Natural killer cell (primary cell): ENCODE measurements around the gene VPS18. TPM values are rescaled to one million over a fixed set of nuclear protein-coding genes. Genes with fewer than 3 reads are reported as not detected.

Experiments used
- ATAC-seq, 3 donors: fragments of 150-1000 bp in 2 of 3; fragments of 200-7000 bp in 1 of 3; cut with Tn5 transposase; 1 replicate in 1 of 3; 2 replicates in 2 of 3; pipeline ENCODE4 v1.10.0; 2021; ENCODE audit warnings: mild to moderate bottlenecking in 2 of 3, moderate library complexity in 2 of 3
- DNase-seq, 2 donors: peaks; one replicate each; pipeline versions ENCODE4 v3.0.0 to v3.0.0-alpha.2; 2013 to 2021; ENCODE audit warnings: mixed read lengths in 1 of 2
- H3K27ac ChIP-seq: one replicate; pipeline ENCODE4 v1.5.1; 2013; ENCODE audit warnings: mild to moderate bottlenecking, low read length
- H3K27me3 ChIP-seq: one replicate; pipeline ENCODE4 v1.6.1; 2013; ENCODE audit warnings: low read length; ENCODE audit not compliant: control insufficient read depth, insufficient read depth
- H3K36me3 ChIP-seq: one replicate; pipeline ENCODE4 v1.6.1; 2013; ENCODE audit warnings: low read length; ENCODE audit not compliant: control insufficient read depth, insufficient read depth
- H3K4me1 ChIP-seq: one replicate; pipeline ENCODE4 v1.6.1; 2013; ENCODE audit warnings: low read length; ENCODE audit not compliant: control insufficient read depth, insufficient read depth
- H3K4me3 ChIP-seq: one replicate; pipeline ENCODE4 v1.5.1; 2013; ENCODE audit warnings: low read length
- H3K9me3 ChIP-seq: one replicate; pipeline ENCODE4 v1.6.1; 2013; ENCODE audit warnings: low read length; ENCODE audit not compliant: control insufficient read depth, insufficient read depth
- H3K27ac Mint-ChIP-seq, 2 donors: one replicate each; pipeline ENCODE4 v1.8.0; 2022; ENCODE audit warnings: mild to moderate bottlenecking in 2 of 2, mixed read lengths in 2 of 2, moderate library complexity in 1 of 2
- H3K27me3 Mint-ChIP-seq, 2 donors: one replicate each; pipeline ENCODE4 v1.8.0; 2022; ENCODE audit warnings: low read depth in 2 of 2, mixed read lengths in 2 of 2
- H3K36me3 Mint-ChIP-seq: one replicate; pipeline ENCODE4 v1.8.0; 2022; ENCODE audit warnings: mixed read lengths
- H3K4me1 Mint-ChIP-seq, 2 donors: one replicate each; pipeline ENCODE4 v1.8.0; 2022; ENCODE audit warnings: mixed read lengths in 2 of 2
- H3K4me3 Mint-ChIP-seq: one replicate; pipeline ENCODE4 v1.8.0; 2022; ENCODE audit warnings: mild to moderate bottlenecking, moderate library complexity, mixed read lengths
- H3K9me3 Mint-ChIP-seq, 2 donors: one replicate each; pipeline ENCODE4 v1.8.0; 2022; ENCODE audit warnings: mixed read lengths in 2 of 2
- WGBS: methylation state at CpG from one replicate; pipeline ENCODE4 v1.1.7; 2013; ENCODE audit warnings: missing lambda C conversion rate; ENCODE audit not compliant: insufficient coverage; 5-methylcytosine and 5-hydroxymethylcytosine counted together
- intact Hi-C: fragments of 100-400 bp; cut with micrococcal nuclease; formaldehyde crosslinking; loops from one replicate; pipeline ENCODE4 v1.14.2; 2022
- total RNA-seq, 4 donors: library from RNA; stranded (reverse); fragments of 120-200 nt in 1 of 4; gene quantifications; one replicate each; pipeline versions ENCODE4 v1.2.3 to v1.2.4, GENCODE V29; 2013 to 2022
- TF ChIP-seq, protein P1 (sequence below): fragments of 200-600 bp; IDR thresholded peaks from one replicate; pipeline ENCODE4 v1.8.0; 2022; ENCODE audit warnings: antibody characterized with exemption

The VPS18 gene, protein sequence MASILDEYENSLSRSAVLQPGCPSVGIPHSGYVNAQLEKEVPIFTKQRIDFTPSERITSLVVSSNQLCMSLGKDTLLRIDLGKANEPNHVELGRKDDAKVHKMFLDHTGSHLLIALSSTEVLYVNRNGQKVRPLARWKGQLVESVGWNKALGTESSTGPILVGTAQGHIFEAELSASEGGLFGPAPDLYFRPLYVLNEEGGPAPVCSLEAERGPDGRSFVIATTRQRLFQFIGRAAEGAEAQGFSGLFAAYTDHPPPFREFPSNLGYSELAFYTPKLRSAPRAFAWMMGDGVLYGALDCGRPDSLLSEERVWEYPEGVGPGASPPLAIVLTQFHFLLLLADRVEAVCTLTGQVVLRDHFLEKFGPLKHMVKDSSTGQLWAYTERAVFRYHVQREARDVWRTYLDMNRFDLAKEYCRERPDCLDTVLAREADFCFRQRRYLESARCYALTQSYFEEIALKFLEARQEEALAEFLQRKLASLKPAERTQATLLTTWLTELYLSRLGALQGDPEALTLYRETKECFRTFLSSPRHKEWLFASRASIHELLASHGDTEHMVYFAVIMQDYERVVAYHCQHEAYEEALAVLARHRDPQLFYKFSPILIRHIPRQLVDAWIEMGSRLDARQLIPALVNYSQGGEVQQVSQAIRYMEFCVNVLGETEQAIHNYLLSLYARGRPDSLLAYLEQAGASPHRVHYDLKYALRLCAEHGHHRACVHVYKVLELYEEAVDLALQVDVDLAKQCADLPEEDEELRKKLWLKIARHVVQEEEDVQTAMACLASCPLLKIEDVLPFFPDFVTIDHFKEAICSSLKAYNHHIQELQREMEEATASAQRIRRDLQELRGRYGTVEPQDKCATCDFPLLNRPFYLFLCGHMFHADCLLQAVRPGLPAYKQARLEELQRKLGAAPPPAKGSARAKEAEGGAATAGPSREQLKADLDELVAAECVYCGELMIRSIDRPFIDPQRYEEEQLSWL
- 10 to 100 TPM; 30.8 to 35.6 (median 34.1) TPM for total RNA-seq
- 17.4 TPM for total RNA-seq (2013)

DNA sequence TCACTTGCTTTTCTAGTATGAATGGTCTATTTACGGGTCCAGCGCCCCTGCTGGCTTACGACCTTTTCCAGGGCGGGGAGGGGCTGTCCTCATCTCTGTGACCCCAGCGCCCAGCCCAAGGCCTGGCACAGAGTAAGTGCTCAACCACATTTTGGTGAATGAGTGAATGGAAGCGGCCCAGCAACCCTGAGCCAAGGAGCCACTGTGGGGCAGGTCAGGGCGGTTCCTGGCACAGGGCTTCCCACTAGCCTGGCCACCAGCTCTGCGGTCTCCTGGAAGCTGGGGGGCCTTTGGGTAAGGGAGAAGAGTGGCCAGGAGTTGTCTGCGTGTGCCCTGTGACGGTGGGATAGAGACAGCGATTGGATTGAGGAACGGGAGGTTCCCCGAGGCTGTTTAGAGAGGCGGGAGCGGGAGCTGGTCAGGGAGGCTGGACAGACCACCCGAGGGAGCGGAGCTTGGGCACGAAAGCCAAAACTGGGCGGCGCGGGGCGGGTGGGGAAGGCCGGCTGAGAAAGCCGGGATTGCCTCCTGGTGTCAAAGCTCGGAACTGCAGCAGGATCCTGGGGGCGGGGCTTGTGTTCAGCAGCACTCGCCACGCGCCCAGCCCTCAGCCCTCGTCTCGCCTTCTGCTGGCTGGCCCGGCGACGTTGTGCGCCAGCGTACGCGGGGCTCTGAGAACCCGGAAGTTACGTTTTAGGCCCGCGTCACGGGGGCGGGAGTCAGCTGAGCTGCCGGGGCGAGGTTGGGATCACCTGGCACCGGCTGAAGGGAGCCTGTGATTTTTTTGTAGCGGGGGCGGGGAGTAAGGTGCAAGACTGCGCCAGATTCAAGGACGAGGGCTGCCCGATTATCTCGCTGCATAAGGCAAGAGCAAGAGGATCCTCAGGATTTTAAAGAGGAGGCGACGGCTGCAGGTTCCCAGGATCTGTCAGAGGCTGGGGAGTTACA is at the start of gene VPS18:
VPS18 (plus strand) TSS at position 718 of the 948 bp plus-strand sequence. CDS start 319 bp downstream, outside the sequence.
- Histone ChIP-seq H3K4me3 (peak within 1 kb of the TSS; percentile 73), H3K27me3 (no peaks in the 10 kb centered on the region), H3K36me3 (peaks cover 19% of the 10 kb centered on the region), H3K9me3 (no peaks in the 10 kb centered on the region), H3K4me1 (peaks cover 30% of the 10 kb centered on the region), H3K27ac (peak within 1 kb of the TSS; percentile 81)
- peak within 1 kb of the TSS; percentile 100 for H3K4me3 Mint-ChIP-seq
- H3K27ac Mint-ChIP-seq = peak within 1 kb of the TSS; percentile 98
- H3K4me1 Mint-ChIP-seq = peaks cover 37 to 44% of the 10 kb centered on the region in 2 donors
- ATAC-seq (peak; percentile 96 to 99 (median 97)), DNase-seq (peak; percentile 99)
- peaks cover 0 to 5% of the 10 kb centered on the region in 2 donors for H3K27me3 Mint-ChIP-seq
- no peaks in the 10 kb centered on the region for H3K9me3 Mint-ChIP-seq
- no peaks in the 10 kb centered on the region for H3K36me3 Mint-ChIP-seq
- TF ChIP-seq, protein P1, sequence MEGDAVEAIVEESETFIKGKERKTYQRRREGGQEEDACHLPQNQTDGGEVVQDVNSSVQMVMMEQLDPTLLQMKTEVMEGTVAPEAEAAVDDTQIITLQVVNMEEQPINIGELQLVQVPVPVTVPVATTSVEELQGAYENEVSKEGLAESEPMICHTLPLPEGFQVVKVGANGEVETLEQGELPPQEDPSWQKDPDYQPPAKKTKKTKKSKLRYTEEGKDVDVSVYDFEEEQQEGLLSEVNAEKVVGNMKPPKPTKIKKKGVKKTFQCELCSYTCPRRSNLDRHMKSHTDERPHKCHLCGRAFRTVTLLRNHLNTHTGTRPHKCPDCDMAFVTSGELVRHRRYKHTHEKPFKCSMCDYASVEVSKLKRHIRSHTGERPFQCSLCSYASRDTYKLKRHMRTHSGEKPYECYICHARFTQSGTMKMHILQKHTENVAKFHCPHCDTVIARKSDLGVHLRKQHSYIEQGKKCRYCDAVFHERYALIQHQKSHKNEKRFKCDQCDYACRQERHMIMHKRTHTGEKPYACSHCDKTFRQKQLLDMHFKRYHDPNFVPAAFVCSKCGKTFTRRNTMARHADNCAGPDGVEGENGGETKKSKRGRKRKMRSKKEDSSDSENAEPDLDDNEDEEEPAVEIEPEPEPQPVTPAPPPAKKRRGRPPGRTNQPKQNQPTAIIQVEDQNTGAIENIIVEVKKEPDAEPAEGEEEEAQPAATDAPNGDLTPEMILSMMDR = peak; percentile 91
- intact Hi-C loops = loop anchor here (1.0 to 10.0 kb wide), 4 partner anchors 37 to 329 kb away; partner anchors contain the start of genes CCDC32 and RPUSD2
- 6% methylated on average over 55 of the region's 55 CpGs for WGBS

DNA sequence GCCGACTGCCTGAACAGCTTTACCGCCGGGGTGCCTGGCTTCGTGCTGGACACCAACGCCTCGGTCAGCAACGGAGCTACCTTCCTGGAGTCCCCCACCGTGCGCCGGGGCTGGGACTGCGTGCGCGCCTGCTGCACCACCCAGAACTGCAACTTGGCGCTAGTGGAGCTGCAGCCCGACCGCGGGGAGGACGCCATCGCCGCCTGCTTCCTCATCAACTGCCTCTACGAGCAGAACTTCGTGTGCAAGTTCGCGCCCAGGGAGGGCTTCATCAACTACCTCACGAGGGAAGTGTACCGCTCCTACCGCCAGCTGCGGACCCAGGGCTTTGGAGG is 49.6 kb upstream of the VPS18 start:
- H3K4me1 Mint-ChIP-seq = peaks cover 6% of the 10 kb centered on the region in 2 donors
- no peak overlapping the region for H3K27ac Mint-ChIP-seq
- peaks cover 20 to 24% of the 10 kb centered on the region in 2 donors for H3K27me3 Mint-ChIP-seq
- ATAC-seq = peak; percentile 53 to 67 (median 53)
- H3K4me1 ChIP-seq = peaks cover 34% of the 10 kb centered on the region
- intact Hi-C loops = no loop called here
- peak overlapping the region; percentile 76 for H3K4me3 Mint-ChIP-seq
- no peaks in the 10 kb centered on the region for H3K9me3 ChIP-seq
- DNase-seq = peak in 1 of 2 donors; percentile 49
- peak overlapping the region; percentile 36 for H3K4me3 ChIP-seq
- H3K36me3 ChIP-seq = no peaks in the 10 kb centered on the region
- WGBS = 1% methylated on average over 28 of the region's 28 CpGs
- H3K9me3 Mint-ChIP-seq = no peaks in the 10 kb centered on the region
- peaks cover 12% of the 10 kb centered on the region for H3K27me3 ChIP-seq
- TF ChIP-seq, protein P1 = no peak
- no peaks in the 10 kb centered on the region for H3K36me3 Mint-ChIP-seq
- no peak overlapping the region for H3K27ac ChIP-seq

DNA sequence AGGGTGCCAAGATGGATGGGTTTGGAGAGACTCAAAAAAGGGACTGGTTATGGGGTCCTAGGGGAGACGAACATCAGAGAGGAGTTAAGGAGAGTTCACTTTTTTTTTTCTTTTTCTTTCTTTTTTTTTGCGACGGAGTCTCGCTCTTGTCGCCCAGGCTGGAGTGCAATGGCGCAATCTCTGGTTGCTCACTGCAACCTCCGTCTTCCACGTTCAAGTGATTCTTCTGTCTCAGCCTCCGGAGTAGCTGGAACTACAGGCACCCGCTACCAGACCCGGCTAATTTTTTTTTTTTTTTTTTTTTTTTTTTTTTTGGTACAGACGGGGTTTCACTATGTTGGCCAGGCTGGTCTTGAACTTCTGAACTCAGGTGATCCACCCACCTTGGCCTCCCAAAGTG is 49.2 kb upstream of the VPS18 start:
- peaks cover 12% of the 10 kb centered on the region for H3K27me3 ChIP-seq
- no peaks in the 10 kb centered on the region for H3K36me3 ChIP-seq
- intact Hi-C loops = no loop called here
- H3K4me1 Mint-ChIP-seq = peaks cover 6% of the 10 kb centered on the region in 2 donors
- TF ChIP-seq, protein P1 = no peak
- H3K4me3 ChIP-seq = peak overlapping the region; percentile 36
- H3K9me3 ChIP-seq = no peaks in the 10 kb centered on the region
- no peak overlapping the region for H3K27ac Mint-ChIP-seq
- peak overlapping the region; percentile 76 for H3K4me3 Mint-ChIP-seq
- no peak for ATAC-seq
- H3K4me1 ChIP-seq = peaks cover 34% of the 10 kb centered on the region
- no peaks in the 10 kb centered on the region for H3K36me3 Mint-ChIP-seq
- DNase-seq = no peak
- peaks cover 20 to 24% of the 10 kb centered on the region in 2 donors for H3K27me3 Mint-ChIP-seq
- 65% methylated on average over 11 of the region's 12 CpGs for WGBS
- H3K27ac ChIP-seq = no peak overlapping the region
- no peaks in the 10 kb centered on the region for H3K9me3 Mint-ChIP-seq
